ENCODE results near the gene ADPRHL1. TPM values are rescaled to one million over a fixed set of nuclear protein-coding genes. Genes with fewer than 3 reads are reported as not detected.
"Not testable (repeated sequence)": the region's sequence is repeated elsewhere in the genome, so short reads cannot be mapped to it uniquely, and the experiment has no call there.

ADPRHL1 gene
- total RNA-seq, 2 experiments from 2014 or later = 0.73 to 0.87 TPM

- H3K4me3 Mint-ChIP-seq = no peak overlapping the region
- peaks cover 11% of the 10 kb centered on the region for H3K27me3 Mint-ChIP-seq (ENCODE audit: low read depth)
- H3K9me3 Mint-ChIP-seq (ENCODE audit: insufficient read depth) = no peaks in the 10 kb centered on the region
- CTCF ChIA-PET = no interaction called here
- H3K4me1 Mint-ChIP-seq (ENCODE audit: low read depth) = no peaks in the 10 kb centered on the region
- no peak overlapping the region for H3K27ac Mint-ChIP-seq
- ATAC-seq (no peak), DNase-seq (no peak)
- POLR2A ChIA-PET = no interaction called here
- H3K36me3 Mint-ChIP-seq (ENCODE audit: low read depth) = no peaks in the 10 kb centered on the region
Measured at GRCh38 chr13:113378825-113379224, 74.5 kb downstream of the ADPRHL1 start.

GRCh38 chr13:113374511-113375175 is 78.6 kb downstream of the ADPRHL1 start:
- ChIA-PET CTCF (no interaction called here), POLR2A (no interaction called here)
- DNase-seq = no peak

GRCh38 chr13:113373811-113374485 is 79.3 kb downstream of the ADPRHL1 start:
- H3K27ac Mint-ChIP-seq = no peak overlapping the region
- H3K4me3 Mint-ChIP-seq = no peak overlapping the region
- POLR2A ChIA-PET = no interaction called here
- no peaks in the 10 kb centered on the region for H3K27me3 Mint-ChIP-seq (ENCODE audit: low read depth)
- H3K36me3 Mint-ChIP-seq (ENCODE audit: low read depth) = no peaks in the 10 kb centered on the region
- no peak for DNase-seq
- no peak for ATAC-seq
- CTCF ChIA-PET = interaction anchor here (0.6 kb wide), 1 partner anchor 431 kb away, joined by 3 read pairs; no protein-coding TSS in a partner anchor
- no peaks in the 10 kb centered on the region for H3K4me1 Mint-ChIP-seq (ENCODE audit: low read depth)
- H3K9me3 Mint-ChIP-seq (ENCODE audit: insufficient read depth) = no peaks in the 10 kb centered on the region

More at GRCh38 chr13:113374511-113375175, 78.6 kb downstream of the ADPRHL1 start:
- Mint-ChIP-seq H3K4me1 (ENCODE audit: low read depth) (no peaks in the 10 kb centered on the region), H3K9me3 (ENCODE audit: insufficient read depth) (no peaks in the 10 kb centered on the region), H3K27ac (no peak overlapping the region), H3K36me3 (ENCODE audit: low read depth) (no peaks in the 10 kb centered on the region), H3K4me3 (no peak overlapping the region), H3K27me3 (ENCODE audit: low read depth) (no peaks in the 10 kb centered on the region)
- no peak for ATAC-seq

GRCh38 chr13:113371701-113372100 is 81.6 kb downstream of the ADPRHL1 start:
- H3K27me3 Mint-ChIP-seq (ENCODE audit: low read depth); H3K4me1 Mint-ChIP-seq (ENCODE audit: low read depth); POLR2A ChIA-PET; CTCF ChIA-PET; DNase-seq; ATAC-seq; H3K27ac Mint-ChIP-seq; H3K9me3 Mint-ChIP-seq (ENCODE audit: insufficient read depth); H3K36me3 Mint-ChIP-seq (ENCODE audit: low read depth); H3K4me3 Mint-ChIP-seq: not testable (repeated sequence)

- no peak for DNase-seq
- ChIA-PET CTCF (no interaction called here), POLR2A (no interaction called here)
- H3K4me1 Mint-ChIP-seq (ENCODE audit: low read depth) = no peaks in the 10 kb centered on the region
- H3K36me3 Mint-ChIP-seq (ENCODE audit: low read depth) = no peaks in the 10 kb centered on the region
- ATAC-seq = no peak
- no peak overlapping the region for H3K4me3 Mint-ChIP-seq
- H3K27ac Mint-ChIP-seq = no peak overlapping the region
- no peaks in the 10 kb centered on the region for H3K27me3 Mint-ChIP-seq (ENCODE audit: low read depth)
- H3K9me3 Mint-ChIP-seq (ENCODE audit: insufficient read depth) = no peaks in the 10 kb centered on the region
Measured at GRCh38 chr13:113371061-113371460, 82.2 kb downstream of the ADPRHL1 start.

GRCh38 chr13:113369881-113370280 is 83.4 kb downstream of the ADPRHL1 start:
- H3K36me3 Mint-ChIP-seq (ENCODE audit: low read depth) = no peaks in the 10 kb centered on the region
- no peaks in the 10 kb centered on the region for H3K4me1 Mint-ChIP-seq (ENCODE audit: low read depth)
- ChIA-PET POLR2A (no interaction called here), CTCF (no interaction called here)
- peaks cover 6% of the 10 kb centered on the region for H3K27me3 Mint-ChIP-seq (ENCODE audit: low read depth)
- DNase-seq = no peak
- no peak overlapping the region for H3K27ac Mint-ChIP-seq
- H3K9me3 Mint-ChIP-seq (ENCODE audit: insufficient read depth) = no peaks in the 10 kb centered on the region
- ATAC-seq = no peak
- no peak overlapping the region for H3K4me3 Mint-ChIP-seq

GRCh38 chr13:113369189-113369588 is 84.1 kb downstream of the ADPRHL1 start:
- Mint-ChIP-seq H3K27ac (no peak overlapping the region), H3K4me1 (ENCODE audit: low read depth) (no peaks in the 10 kb centered on the region), H3K27me3 (ENCODE audit: low read depth) (peaks cover 6% of the 10 kb centered on the region), H3K36me3 (ENCODE audit: low read depth) (no peaks in the 10 kb centered on the region), H3K9me3 (ENCODE audit: insufficient read depth) (no peaks in the 10 kb centered on the region), H3K4me3 (no peak overlapping the region)
- ChIA-PET CTCF (no interaction called here), POLR2A (no interaction called here)
- DNase-seq (no peak), ATAC-seq (no peak)

GRCh38 chr13:113368353-113368752 is 84.9 kb downstream of the ADPRHL1 start:
- H3K36me3 Mint-ChIP-seq (ENCODE audit: low read depth); POLR2A ChIA-PET; H3K4me3 Mint-ChIP-seq; H3K27ac Mint-ChIP-seq; ATAC-seq; H3K4me1 Mint-ChIP-seq (ENCODE audit: low read depth); DNase-seq; H3K9me3 Mint-ChIP-seq (ENCODE audit: insufficient read depth); CTCF ChIA-PET; H3K27me3 Mint-ChIP-seq (ENCODE audit: low read depth): not testable (repeated sequence)

GRCh38 chr13:113367771-113368170 is 85.5 kb downstream of the ADPRHL1 start:
- Mint-ChIP-seq H3K4me1 (ENCODE audit: low read depth) (no peaks in the 10 kb centered on the region), H3K36me3 (ENCODE audit: low read depth) (no peaks in the 10 kb centered on the region), H3K4me3 (no peak overlapping the region), H3K27me3 (ENCODE audit: low read depth) (peaks cover 9% of the 10 kb centered on the region), H3K9me3 (ENCODE audit: insufficient read depth) (no peaks in the 10 kb centered on the region), H3K27ac (no peak overlapping the region)
- DNase-seq (no peak), ATAC-seq (no peak)
- POLR2A ChIA-PET = no interaction called here
- CTCF ChIA-PET = no interaction called here

GRCh38 chr13:113367020-113367560 is 86.2 kb downstream of the ADPRHL1 start:
- Mint-ChIP-seq H3K27ac (no peak overlapping the region), H3K9me3 (ENCODE audit: insufficient read depth) (no peaks in the 10 kb centered on the region), H3K36me3 (ENCODE audit: low read depth) (no peaks in the 10 kb centered on the region), H3K27me3 (ENCODE audit: low read depth) (peaks cover 14% of the 10 kb centered on the region), H3K4me1 (ENCODE audit: low read depth) (no peaks in the 10 kb centered on the region), H3K4me3 (no peak overlapping the region)
- ATAC-seq (no peak), DNase-seq (no peak)
- ChIA-PET POLR2A (no interaction called here), CTCF (no interaction called here)

- Mint-ChIP-seq H3K36me3 (ENCODE audit: low read depth) (no peaks in the 10 kb centered on the region), H3K27me3 (ENCODE audit: low read depth) (peaks cover 14% of the 10 kb centered on the region), H3K27ac (no peak overlapping the region), H3K4me1 (ENCODE audit: low read depth) (no peaks in the 10 kb centered on the region), H3K9me3 (ENCODE audit: insufficient read depth) (no peaks in the 10 kb centered on the region), H3K4me3 (no peak overlapping the region)
- ChIA-PET POLR2A (no interaction called here), CTCF (no interaction called here)
- ATAC-seq = no peak
- DNase-seq = no peak
Measured at GRCh38 chr13:113365971-113366588, 87.2 kb downstream of the ADPRHL1 start.

- ATAC-seq = no peak
- H3K36me3 Mint-ChIP-seq (ENCODE audit: low read depth) = no peaks in the 10 kb centered on the region
- no peaks in the 10 kb centered on the region for H3K9me3 Mint-ChIP-seq (ENCODE audit: insufficient read depth)
- H3K27me3 Mint-ChIP-seq (ENCODE audit: low read depth) = peaks cover 14% of the 10 kb centered on the region
- peak overlapping the region; percentile 13 for H3K4me3 Mint-ChIP-seq
- no peak for DNase-seq
- H3K27ac Mint-ChIP-seq = no peak overlapping the region
- ChIA-PET POLR2A (no interaction called here), CTCF (no interaction called here)
- H3K4me1 Mint-ChIP-seq (ENCODE audit: low read depth) = no peaks in the 10 kb centered on the region
Measured at GRCh38 chr13:113365583-113365970, 87.7 kb downstream of the ADPRHL1 start.

All from activated CD8-positive, alpha-beta T cell treated with anti-CD3 and anti-CD28 coated beads, Interleukin-2, amount 10 ng/mL, durations not matched to agents 7 days and 5 days (primary cell).